Osteocyte (in vitro differentiated cells): ENCODE results near the gene PSORS1C1. TPM values are rescaled to one million over a fixed set of nuclear protein-coding genes. Genes with fewer than 3 reads are reported as not detected.
"Not testable (repeated sequence)": the region's sequence is repeated elsewhere in the genome, so short reads cannot be mapped to it uniquely, and the experiment has no call there.

Experiments
- DNase-seq: peaks from one replicate; pipeline ENCODE4 v3.0.0; 2021; ENCODE audit warnings: mixed read lengths; ENCODE audit not compliant: unreplicated experiment; ENCODE audit errors: extremely low spot score
- H3K27ac Mint-ChIP-seq: one replicate; pipeline ENCODE4 v1.8.0; 2021; ENCODE audit warnings: mild to moderate bottlenecking, mixed read lengths; ENCODE audit not compliant: unreplicated experiment
- H3K27me3 Mint-ChIP-seq: one replicate; pipeline ENCODE4 v1.8.0; 2021; ENCODE audit warnings: mixed read lengths; ENCODE audit not compliant: unreplicated experiment
- H3K36me3 Mint-ChIP-seq: one replicate; pipeline ENCODE4 v1.8.0; 2021; ENCODE audit warnings: mixed read lengths; ENCODE audit not compliant: unreplicated experiment
- H3K4me1 Mint-ChIP-seq: one replicate; pipeline ENCODE4 v1.8.0; 2021; ENCODE audit warnings: mixed read lengths; ENCODE audit not compliant: unreplicated experiment
- H3K4me3 Mint-ChIP-seq: one replicate; pipeline ENCODE4 v1.8.0; 2021; ENCODE audit warnings: mild to moderate bottlenecking, moderate library complexity, mixed read lengths; ENCODE audit not compliant: unreplicated experiment
- H3K9me3 Mint-ChIP-seq: one replicate; pipeline ENCODE4 v1.8.0; 2021; ENCODE audit warnings: mixed read lengths; ENCODE audit not compliant: unreplicated experiment
- total RNA-seq: library from RNA; stranded (reverse); gene quantifications from 2 replicates; pipeline ENCODE4 v1.2.1, GENCODE V29; 2021
- TF ChIP-seq, protein P1 (sequence below): fragments of 200-600 bp; sonication (generic); IDR thresholded peaks from 2 replicates; pipeline ENCODE4 v1.5.0; 2021; ENCODE audit warnings: antibody characterized with exemption, mild to moderate bottlenecking, moderate library complexity

The PSORS1C1 gene
- total RNA-seq, 1 donor from 2014 or later, result 3.2 TPM

DNA sequence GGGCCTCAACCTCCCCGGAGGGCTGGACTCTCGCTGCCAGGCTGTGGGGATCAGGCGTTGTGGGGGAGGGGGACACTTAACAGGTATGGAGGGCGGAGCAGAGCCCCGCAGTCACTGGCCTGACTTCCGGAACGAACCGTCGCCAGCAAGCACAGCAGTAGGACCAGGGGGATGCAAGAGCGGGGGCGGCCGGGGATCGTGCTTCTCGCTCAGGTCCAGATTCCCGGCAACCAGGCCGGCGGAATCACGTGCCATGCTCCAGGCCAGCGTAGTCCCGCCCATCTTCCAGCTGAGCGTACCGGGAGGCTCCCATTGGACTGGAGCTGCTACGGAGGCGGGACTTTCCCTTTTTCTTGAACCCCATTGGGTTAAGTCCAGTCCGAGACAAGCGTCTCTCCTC lies 65.9 kb downstream of the PSORS1C1 start:
- DNase-seq, result no peak
- no peaks in the 10 kb centered on the region for H3K36me3 Mint-ChIP-seq
- H3K27ac Mint-ChIP-seq, result no peak overlapping the region
- H3K4me1 Mint-ChIP-seq, result no peaks in the 10 kb centered on the region
- no peaks in the 10 kb centered on the region for H3K9me3 Mint-ChIP-seq
- no peak overlapping the region for H3K4me3 Mint-ChIP-seq
- TF ChIP-seq, protein P1, sequence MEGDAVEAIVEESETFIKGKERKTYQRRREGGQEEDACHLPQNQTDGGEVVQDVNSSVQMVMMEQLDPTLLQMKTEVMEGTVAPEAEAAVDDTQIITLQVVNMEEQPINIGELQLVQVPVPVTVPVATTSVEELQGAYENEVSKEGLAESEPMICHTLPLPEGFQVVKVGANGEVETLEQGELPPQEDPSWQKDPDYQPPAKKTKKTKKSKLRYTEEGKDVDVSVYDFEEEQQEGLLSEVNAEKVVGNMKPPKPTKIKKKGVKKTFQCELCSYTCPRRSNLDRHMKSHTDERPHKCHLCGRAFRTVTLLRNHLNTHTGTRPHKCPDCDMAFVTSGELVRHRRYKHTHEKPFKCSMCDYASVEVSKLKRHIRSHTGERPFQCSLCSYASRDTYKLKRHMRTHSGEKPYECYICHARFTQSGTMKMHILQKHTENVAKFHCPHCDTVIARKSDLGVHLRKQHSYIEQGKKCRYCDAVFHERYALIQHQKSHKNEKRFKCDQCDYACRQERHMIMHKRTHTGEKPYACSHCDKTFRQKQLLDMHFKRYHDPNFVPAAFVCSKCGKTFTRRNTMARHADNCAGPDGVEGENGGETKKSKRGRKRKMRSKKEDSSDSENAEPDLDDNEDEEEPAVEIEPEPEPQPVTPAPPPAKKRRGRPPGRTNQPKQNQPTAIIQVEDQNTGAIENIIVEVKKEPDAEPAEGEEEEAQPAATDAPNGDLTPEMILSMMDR, result no peak
- no peaks in the 10 kb centered on the region for H3K27me3 Mint-ChIP-seq

GRCh38 chr6:31183287-31183686 lies 68.7 kb downstream of the PSORS1C1 start:
- H3K4me3 Mint-ChIP-seq, H3K9me3 Mint-ChIP-seq, DNase-seq, H3K27ac Mint-ChIP-seq, H3K4me1 Mint-ChIP-seq, H3K27me3 Mint-ChIP-seq, H3K36me3 Mint-ChIP-seq: not testable (repeated sequence)

GRCh38 chr6:31183859-31184258 lies 69.3 kb downstream of the PSORS1C1 start:
- H3K27ac Mint-ChIP-seq, H3K27me3 Mint-ChIP-seq, H3K4me3 Mint-ChIP-seq, H3K36me3 Mint-ChIP-seq, DNase-seq, H3K9me3 Mint-ChIP-seq, H3K4me1 Mint-ChIP-seq: not testable (repeated sequence)

DNA sequence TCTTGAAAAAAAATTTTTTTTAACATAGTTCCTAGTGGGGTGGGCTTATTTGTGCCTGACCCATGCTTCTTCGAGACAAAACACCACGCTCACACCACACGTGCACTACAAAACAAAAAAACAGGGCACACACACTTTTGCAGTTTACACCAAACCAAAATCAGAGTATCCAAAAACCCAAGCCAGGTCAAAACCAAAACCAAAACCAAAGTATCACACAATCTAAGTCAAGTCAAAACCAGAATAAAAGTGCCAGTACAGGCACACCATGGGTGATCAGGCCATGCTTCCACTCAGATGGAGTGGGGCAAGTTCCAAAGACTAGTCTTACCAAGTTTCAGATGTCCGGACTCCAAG lies 71.1 kb downstream of the PSORS1C1 start:
- not testable (repeated sequence) for DNase-seq, H3K4me1 Mint-ChIP-seq, H3K36me3 Mint-ChIP-seq, H3K4me3 Mint-ChIP-seq, H3K9me3 Mint-ChIP-seq, H3K27me3 Mint-ChIP-seq
- peak overlapping the region; percentile 64 for H3K27ac Mint-ChIP-seq

DNA sequence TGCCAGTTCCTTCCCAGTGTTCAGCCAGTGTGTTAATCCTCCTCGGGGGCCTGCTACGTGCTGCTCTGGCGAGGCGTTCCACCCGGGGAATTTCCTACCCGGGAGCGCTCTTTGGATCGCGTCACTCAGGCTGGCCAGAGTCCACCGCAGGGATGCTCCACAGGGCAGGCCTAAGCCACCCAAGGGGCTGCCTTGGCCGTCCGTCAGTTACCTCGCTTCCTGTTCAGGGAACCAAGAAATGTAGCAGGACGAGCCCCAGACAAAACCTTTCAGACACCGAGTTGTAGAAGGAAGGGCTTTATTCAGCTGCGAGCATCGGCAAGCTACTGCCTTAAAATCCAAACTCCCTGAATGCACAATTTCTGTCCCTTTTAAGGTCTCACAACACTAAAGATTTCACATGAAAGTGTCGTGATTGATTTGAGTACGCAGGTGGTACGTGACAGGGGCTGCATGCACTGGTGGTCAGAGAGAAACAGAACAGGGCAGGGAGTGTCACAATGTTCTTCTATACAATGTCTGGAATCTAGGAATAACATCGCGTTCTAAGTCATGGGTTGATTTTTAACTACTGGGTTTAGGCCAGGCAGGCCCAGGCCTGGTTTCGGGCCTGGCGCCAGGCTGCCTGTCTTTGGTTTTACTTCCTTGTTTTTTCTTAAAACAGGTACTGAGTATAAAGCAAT lies 71.6 kb downstream of the PSORS1C1 start:
- Mint-ChIP-seq H3K27me3 (no peaks in the 10 kb centered on the region), H3K36me3 (no peaks in the 10 kb centered on the region), H3K4me3 (no peak overlapping the region), H3K27ac (no peak overlapping the region), H3K4me1 (no peaks in the 10 kb centered on the region), H3K9me3 (no peaks in the 10 kb centered on the region)
- TF ChIP-seq, protein P1, result no peak
- no peak for DNase-seq

GRCh38 chr6:31187780-31188194 lies 73.2 kb downstream of the PSORS1C1 start:
- Mint-ChIP-seq H3K4me3 (no peak overlapping the region), H3K27me3 (no peaks in the 10 kb centered on the region), H3K27ac (no peak overlapping the region), H3K36me3 (no peaks in the 10 kb centered on the region), H3K4me1 (no peaks in the 10 kb centered on the region), H3K9me3 (no peaks in the 10 kb centered on the region)
- DNase-seq, result no peak
- TF ChIP-seq, protein P1, result no peak

DNA sequence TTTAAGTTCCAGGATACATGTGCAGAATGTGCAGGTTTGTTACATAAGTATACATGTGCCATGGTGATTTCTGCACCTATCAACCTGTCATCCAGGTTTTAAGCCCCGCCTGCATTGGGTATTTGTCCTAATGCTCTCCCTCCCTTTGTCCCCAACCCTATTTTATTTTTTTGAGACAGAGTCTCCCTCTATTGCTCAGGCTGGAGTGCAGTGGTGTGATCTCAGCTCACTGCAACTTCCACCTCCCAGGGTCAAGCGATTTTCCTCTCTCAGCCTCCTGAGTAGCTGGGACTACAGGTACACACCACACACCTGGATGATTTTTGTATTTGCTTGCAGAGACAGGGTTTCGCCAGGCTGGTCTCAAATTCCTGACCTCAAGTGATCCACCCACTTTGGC lies 74.6 kb downstream of the PSORS1C1 start:
- H3K9me3 Mint-ChIP-seq, H3K27ac Mint-ChIP-seq, H3K4me3 Mint-ChIP-seq, H3K36me3 Mint-ChIP-seq, H3K27me3 Mint-ChIP-seq, H3K4me1 Mint-ChIP-seq, DNase-seq: not testable (repeated sequence)

Other genes with a start within 250 kb of the PSORS1C1 start
- 130 and 146 TPM in 2 replicates for gene DDR1, start 230.3 kb upstream of the PSORS1C1 start, total RNA-seq
- 35.5 and 39.3 TPM in 2 replicates for gene GTF2H4, start 206.6 kb upstream of the PSORS1C1 start, total RNA-seq
- 44.0 and 46.4 TPM in 2 replicates for gene VARS2, start 200.6 kb upstream of the PSORS1C1 start, total RNA-seq
- not detected in 2 replicates for gene SFTA2, start 182.6 kb upstream of the PSORS1C1 start, total RNA-seq
- gene MUCL3, start 173.8 kb upstream of the PSORS1C1 start, total RNA-seq, result not detected in 2 replicates
- not detected in 2 replicates for gene MUC21, start 131.1 kb upstream of the PSORS1C1 start, total RNA-seq
- not detected in 2 replicates for gene MUC22, start 104.3 kb upstream of the PSORS1C1 start, total RNA-seq
- not detected in 2 replicates for gene C6orf15, start 2.2 kb upstream of the PSORS1C1 start, total RNA-seq
- gene CDSN, start 5.6 kb downstream of the PSORS1C1 start, total RNA-seq, result not detected in 2 replicates
- gene PSORS1C2, start 24.3 kb downstream of the PSORS1C1 start, total RNA-seq, result not detected in 2 replicates
- gene CCHCR1, start 43.0 kb downstream of the PSORS1C1 start, total RNA-seq, result 16.7 and 19.0 TPM in 2 replicates
- gene TCF19, start 43.8 kb downstream of the PSORS1C1 start, total RNA-seq, result 8.2 and 8.8 TPM in 2 replicates
- not detected in 2 replicates for gene POU5F1, start 55.9 kb downstream of the PSORS1C1 start, total RNA-seq
- 408 and 450 TPM in 2 replicates for gene HLA-C, start 157.3 kb downstream of the PSORS1C1 start, total RNA-seq
- gene HLA-B, start 242.4 kb downstream of the PSORS1C1 start, total RNA-seq, result 642 and 768 TPM in 2 replicates